NCI-H446 (cell line): ENCODE results near the gene ZNF692.
"Not testable (repeated sequence)": the region's sequence is repeated elsewhere in the genome, so short reads cannot be mapped to it uniquely, and the experiment has no call there.

Experiments used
- DNase-seq, 2 experiments: peaks; one replicate each; lab custom pipeline; 2025; lab: John Stamatoyannopoulos, UW

ZNF692 gene

DNA sequence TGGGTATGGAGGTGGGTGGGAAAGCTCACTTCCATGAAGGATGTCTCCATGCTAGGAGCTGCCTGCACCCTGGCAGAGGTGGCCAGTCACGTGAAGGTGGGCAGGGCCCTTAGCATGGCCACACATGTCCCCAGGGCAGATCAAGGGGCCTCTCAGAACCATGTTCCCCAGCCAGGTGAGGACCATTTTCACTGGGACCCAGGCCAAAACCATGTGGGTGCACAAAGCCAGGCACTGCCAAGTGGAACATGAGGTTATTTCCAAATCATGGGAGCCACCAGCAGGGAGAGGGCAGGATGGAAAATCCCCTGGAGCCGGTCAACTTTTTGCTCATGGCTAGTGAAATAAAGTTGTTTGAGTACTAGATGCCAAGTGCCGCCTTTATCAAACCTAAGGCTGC lies 9.7 kb downstream of the ZNF692 start:
- DNase-seq = no peak

DNA sequence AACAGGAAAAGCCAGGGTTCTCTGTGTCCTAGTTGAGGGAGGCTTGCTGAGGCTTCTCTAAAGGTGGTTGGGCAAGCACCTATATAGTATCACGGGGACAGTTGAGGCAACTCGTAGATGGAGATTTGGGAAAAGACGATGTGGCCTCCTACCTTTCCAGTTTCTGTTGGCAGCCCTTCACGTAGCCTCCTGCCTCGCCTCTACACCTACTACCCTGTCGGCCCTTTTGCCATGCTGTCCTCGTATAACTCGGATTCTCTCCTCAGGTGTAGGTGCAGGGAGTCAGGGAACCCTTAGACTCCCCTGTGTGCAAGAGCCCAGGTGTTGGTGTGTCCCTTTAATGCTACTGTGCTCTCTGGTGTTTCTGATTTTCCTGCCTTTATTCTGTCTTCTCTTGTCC lies 10.3 kb downstream of the ZNF692 start:
- DNase-seq = no peak

DNA sequence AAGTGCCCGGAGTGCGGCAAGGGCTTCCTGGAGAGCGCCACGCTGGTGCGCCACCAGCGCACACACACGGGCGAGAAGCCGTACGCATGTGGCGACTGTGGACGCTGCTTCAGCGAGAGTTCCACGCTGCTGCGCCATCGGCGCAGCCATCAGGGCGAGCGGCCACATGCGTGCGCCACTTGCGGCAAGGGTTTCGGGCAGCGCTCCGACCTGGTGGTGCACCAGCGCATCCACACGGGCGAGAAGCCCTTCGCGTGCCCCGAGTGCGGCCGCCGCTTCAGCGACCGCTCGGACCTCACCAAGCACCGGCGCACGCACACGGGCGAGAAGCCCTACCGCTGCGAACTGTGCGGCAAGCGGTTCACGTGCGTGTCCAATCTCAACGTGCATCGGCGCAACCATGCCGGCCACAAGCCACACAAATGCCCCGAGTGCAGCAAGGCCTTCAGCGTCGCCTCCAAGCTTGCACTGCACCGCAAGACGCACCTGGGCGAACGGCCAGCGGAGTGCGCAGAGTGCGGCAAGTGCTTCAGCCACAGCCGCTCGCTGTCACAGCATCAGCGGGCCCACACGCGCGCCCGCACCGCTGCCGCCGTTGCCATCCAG lies 10.8 kb downstream of the ZNF692 start:
- DNase-seq = no peak

DNA sequence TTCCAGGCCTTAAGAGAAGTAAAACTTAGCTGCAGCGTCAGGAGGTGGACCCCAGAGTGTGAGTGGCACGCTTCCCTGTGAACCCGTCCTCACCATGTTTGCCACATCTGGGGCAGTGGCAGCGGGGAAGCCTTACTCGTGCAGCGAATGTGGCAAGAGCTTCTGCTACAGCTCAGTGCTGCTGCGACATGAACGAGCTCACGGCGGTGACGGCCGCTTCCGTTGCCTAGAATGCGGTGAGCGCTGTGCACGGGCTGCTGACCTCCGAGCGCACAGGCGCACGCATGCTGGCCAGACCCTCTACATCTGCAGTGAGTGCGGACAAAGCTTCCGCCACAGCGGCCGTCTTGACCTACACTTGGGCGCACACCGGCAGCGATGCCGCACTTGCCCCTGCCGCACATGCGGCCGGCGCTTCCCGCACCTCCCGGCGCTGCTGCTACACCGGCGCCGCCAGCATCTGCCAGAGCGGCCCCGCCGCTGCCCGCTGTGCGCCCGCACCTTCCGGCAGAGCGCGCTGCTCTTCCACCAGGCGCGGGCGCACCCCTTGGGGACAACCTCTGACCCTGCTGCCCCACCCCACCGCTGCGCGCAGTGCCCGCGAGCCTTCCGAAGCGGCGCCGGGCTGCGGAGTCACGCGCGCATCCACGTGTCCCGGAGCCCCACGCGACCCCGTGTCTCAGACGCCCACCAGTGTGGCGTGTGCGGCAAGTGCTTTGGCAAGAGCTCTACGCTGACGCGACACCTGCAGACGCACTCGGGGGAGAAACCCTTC lies 11.5 kb downstream of the ZNF692 start:
- DNase-seq = no peak

DNA sequence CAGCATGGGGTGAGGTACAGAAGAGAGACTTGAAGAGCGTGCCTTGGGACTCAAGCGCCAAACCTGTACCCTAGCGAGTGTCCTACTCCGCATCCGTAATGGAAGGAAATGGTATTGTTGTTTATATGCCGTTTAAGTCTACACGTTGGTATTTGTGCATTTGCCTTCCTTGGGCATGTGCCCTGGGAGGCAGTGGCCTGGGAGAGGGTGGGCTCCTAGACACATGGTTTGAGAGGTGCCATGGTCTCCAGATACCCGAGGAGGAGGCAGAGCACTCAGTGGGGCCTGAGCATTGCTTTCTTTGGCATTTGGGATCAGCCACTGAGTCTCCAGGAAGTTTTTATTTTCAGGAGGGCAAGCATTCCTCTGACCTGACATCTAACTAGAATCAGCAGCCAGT lies 14.4 kb downstream of the ZNF692 start:
- DNase-seq = no peak

DNA sequence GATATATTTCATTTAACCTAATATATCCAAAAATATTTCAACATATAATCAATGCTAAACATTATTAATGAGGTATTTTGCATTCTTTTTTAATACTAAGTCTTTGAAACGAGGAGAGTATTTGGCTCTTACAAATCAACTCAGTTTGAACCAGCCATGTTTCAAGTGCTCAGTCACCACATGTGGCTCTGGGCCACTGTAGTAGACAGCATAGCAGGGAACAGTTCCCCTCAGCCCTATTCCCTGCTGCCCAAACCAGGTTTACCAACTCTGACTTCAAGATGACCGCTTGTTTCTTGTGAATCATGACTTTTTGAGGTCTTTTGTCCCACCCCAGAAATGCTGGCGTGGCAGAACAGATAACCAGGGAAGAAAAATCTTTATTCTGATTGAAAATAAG lies 15.2 kb downstream of the ZNF692 start:
- no peak for DNase-seq

DNA sequence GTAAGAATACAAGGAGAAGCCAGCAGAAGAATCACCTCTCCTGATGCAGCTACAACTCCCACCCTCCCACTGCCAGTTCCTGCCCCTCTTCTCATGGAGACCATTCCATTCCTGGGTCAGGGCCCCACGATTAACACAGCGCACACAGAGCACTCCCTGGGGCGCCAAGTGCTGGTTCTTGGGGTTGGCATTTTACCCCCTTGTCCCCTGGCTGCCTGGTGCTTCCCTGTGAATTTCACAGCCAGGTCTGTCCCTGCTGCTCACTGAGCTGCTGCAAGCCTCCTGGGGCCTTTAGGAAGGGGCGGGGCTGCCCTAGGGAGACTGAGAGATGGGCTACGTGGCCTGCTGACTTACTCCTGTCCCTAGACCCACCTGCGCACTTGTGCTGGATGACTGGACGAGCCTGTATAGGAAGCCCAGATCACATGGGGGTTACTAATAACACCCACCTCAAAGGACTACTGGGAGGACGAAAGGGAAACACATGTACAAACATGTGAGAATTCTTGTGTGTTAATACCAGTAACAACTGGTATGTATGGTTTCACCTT lies 16.0 kb downstream of the ZNF692 start:
- DNase-seq = no peak

DNA sequence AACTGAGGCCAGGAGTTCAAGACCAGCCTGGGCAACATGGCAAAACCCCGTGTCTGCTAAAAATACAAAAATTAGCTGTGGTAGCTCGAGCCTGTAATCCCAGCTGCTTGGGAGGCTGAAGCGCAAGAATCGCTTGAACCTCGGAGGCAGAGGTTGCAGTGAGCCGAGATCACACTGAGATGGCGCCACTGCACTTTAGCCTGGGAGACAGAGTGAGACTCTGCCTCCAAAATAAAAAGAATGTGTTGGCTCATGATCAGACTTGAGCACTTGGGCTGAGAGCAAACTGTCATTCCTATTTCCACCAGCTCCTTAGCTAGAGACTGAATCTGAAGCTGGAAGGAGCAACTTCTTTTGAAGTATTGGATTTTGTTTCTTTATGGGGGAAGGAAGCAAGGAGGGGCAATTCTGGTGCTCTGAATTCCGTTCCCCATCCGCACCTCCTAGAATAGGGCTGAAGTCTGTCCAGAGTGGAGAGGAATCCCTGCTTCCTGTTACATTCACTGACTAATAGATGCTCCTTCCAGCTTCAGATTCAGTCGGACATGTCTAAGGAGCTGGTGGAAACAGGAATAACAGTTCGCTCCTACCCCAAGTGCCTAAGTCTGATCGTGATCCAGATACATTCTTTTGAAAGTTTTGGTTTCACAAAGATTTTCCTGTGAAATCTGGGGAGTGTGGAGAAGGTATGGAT lies 17.0 kb downstream of the ZNF692 start:
- DNase-seq = peak; percentile 56 to 62

DNA sequence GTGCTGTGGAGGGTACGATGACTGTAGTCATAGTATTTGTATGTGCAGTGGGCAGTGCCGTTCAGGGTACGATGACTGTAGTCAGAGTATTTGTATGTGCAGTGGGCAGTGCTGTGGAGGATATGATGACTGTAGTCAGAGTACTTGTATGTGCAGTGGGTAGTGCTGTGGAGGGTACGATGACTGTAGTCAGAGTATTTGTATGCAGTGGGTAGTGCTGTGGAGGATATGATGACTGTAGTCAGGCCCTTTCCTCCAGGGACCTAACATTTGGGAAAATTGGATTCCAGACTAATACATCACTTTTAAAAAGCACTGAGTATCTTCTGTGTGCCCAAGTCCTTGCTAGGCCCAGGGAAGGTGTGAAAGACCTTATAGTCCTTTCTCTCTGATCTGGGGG lies 17.9 kb downstream of the ZNF692 start:
- no peak for DNase-seq

DNA sequence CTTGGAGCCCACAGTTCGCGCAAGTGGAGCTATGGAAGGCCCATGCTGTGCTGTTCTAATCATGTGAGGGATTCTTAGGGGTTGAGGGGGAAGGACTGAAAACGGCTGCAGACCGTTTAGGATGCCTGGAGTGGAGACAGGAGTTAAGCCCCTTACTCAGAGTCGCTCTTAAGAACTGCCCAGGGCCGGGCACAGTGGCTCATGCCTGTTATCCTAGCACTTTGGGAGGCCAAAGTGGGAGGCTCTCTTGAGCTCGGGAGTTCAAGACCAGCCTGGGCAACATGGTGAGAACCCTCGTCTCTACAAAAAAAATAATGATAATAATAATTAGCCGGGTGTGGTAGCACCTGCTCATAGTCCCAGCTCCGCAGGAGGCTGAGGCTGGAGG lies 19.7 kb downstream of the ZNF692 start:
- DNase-seq = peak in 1 of 2 experiments; percentile 45

DNA sequence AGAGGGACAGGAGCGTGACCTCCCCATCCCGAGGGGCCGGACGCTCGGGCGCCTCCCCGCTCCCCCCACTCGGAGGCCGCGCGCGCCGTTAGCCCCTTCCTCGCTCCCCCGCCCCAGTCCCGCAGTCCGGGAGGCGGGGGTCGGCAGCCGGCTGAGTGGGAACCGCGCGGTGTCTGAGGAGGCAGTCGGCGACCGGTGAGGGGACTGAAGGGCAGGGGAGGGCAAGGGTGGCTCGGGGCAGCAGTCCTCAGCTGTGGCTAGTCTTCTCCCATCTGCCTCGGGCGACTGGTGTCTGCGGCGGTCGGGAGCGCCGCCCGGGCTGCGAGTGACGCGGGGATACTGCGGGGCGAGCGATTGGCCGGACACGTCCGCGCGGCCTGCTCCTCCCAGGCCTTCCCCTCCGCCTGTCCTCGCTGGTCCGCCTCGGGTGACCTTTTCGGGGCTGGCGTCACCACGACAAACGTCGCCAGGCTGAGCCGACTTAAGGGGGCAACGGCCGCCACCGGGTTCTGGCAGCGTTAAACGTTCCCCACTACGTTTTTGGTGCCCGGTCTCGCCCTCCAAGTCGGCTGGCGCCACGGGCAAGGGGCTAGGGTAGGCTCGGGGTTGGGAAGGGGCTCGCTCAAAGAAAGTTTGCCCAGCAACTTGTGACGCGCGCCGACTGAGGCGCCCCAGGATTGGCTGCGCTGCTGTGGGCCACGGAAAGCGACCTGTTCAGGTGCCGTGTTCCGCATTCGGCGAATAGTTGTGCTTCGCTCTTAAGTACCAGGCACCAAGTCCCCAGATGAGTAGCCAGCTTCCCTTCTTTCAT lies 20.3 kb downstream of the ZNF692 start:
- peak; percentile 70 to 88 for DNase-seq

DNA sequence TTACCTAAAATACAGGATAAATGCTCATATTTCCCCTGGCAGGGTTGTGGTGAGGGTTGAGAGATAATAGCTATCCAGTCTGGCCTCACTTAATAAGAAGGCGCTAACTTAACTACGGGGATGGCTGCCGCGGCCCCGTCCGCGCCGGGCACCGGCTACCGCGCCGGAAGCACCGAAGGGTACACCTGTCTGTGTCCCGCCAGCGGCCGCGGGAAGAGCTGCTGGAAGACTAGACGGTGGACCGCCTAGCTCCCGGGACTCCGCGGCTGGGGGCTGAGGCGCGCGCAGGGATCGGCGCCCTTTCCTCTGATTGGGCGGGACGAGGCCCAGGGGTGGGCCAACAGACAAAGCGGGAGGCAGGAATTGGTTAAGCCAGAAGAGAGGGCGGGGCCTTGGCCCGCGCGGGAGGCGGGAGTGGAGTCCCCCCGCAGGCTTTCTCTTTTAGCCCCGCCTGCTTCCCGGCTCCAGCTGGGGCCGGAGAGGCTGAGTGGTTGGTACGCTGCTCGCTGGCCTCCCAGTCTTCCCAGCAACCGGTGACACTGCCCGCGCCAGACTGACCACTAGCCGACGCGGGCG lies 21.0 kb downstream of the ZNF692 start, which contains the start of gene ZNF672:
TSS of gene ZNF672 (plus strand) at position 444 of the 576 bp plus-strand sequence. CDS start 9,051 bp downstream, outside the sequence.
- DNase-seq = peak; percentile 95 to 98

DNA sequence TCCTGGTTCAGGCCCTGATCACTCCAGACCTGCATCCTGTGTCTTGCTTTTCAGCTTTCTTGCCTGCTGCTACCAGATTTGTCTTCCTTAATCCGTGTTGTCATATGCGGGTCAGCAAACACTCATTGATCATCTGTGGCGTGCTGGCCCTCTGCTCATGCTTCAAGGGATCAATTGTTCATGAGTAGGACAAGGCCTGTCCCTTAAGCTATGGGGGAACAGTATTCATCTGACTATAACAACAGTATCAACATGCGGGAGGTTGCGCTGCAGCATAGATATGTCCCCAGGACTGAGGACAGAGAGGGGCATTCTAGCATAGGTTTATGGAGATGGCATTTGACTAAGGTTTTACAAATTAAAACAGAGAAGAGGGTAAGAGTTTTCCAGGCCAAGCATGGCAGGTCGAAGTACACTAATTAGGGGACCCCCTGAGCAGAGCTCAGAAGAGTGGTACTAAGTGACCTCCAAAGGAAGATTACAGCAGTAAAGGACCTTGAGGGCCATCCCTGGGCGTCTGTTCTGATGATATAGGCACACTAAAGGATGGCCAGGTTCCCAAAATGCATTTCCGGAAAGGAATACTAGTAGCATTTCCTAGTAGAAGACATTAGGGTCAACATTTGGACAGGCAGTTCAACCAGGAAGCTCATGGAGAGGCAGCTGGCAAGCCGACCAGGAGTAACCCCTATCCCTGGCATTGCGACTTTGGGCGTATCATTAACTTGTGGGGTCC lies 21.7 kb downstream of the ZNF692 start:
- no peak for DNase-seq

DNA sequence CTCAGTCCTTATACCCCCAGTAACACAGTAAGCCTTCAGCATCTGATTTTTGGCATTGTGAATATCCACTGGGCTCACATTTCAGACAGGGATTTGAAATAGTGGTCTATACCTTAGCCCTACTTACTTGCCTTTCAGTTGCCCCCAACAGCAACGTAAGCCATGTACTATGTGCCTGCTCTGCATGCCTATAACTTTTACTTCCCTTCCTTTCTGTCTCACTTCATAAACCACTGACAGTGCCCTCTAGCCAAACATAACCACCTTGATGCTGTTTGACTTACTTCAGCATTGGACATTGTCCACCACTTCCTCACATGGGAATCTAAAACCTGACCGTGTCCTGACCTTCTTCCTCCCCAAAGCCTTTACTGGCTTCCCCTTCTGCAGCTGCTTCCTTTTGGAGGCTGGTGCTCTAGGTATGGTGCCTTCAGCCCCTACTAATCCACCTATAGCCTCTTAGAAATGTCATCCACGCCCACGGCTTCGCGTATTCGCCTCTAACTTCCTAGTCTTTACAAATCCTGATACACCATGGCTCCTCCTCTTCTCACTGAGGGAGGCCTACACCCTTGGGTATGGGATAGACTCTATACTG lies 24.4 kb downstream of the ZNF692 start:
- no peak for DNase-seq

DNA sequence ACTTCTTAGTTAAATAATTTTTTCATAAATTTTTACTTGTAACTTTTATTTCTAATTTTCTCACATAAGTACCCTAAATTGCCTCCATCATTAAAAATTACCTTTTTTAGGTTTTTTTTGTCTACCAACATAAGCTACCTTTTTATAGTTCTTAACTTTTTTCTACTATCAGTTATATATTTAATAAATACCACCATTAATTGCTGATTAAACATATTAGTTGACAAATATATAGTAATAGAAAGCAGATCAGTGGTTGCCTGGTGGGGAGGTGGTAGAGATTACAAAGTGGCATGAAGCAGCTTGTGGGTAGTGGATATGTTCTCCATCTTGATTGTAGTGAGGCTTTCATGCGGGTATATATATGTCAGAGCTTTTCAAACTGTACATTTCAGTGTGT lies 27.0 kb downstream of the ZNF692 start:
- no peak for DNase-seq

DNA sequence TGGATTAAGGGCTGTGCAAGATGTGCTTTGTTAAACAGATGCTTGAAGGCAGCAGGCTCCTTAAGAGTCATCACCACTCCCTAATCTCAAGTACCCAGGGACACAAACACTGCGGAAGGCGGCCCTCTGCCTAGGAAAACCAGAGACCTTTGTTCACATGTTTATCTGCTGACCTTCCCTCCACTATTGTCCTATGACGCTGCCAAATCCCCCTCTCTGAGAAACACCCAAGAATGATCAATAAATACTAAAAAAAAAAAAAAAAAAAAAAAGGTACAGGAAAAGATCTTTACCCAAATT lies 28.2 kb downstream of the ZNF692 start:
- DNase-seq = not testable (repeated sequence)

DNA sequence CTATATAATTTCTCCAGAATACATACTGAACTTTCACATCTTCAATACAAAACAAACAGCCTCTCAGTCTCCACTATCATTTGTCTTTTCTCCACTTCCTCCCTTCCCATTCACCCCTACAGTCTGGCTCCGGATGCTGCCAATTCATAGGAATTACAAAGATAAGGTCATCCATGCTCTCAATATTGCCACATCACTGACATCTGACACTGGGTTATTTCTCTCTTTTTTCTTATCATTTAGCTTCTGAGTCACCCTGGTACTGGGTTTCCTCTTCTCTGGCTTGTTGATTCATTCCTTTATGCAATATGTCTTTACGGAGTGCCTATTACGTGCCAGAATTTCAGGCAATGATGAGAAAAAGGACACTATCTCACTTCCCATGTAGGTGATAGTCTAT lies 30.0 kb downstream of the ZNF692 start:
- DNase-seq = no peak

DNA sequence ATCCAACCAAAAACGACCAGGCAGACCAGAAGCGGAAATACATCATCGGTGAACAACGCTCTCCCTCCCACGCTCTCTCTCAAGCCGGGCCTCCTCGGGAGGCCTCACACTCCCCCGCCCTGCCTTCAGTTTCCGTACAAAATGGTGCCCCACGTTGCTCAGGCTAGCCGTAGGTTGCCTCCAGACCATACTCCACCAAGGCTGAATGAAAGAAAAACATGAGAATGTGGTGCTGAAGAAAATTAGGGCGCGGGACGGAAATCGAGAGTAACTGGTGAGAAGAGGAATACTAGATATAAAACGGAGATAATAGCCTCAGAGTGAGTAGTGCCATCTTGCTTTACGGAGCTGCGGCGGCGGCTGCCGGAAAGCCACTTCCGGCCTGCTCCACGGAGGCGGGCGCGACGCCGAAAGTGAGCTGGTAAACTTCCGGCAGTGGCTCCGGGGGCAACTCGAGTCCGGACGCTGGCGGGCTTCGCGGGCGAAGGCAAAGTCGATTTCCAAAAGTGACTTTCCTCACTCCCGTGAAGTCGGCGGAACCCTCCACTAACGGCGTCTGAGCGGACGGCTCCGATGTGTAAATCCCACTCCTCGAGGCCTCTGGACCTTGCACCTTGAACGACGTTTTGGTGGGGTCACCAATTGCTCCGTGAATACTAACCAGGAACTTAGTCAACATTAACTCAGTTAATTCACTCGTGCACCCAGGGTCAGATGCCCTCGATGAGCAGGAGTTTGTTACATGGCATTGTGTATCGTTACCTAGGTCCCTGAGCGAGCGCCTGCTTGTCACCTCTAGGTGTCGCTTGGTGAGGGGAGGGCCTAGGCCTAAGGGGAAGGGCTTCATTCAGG lies 32.8 kb downstream of the ZNF692 start, which contains the start of gene SH3BP5L:
TSS of gene SH3BP5L (minus strand) at position 7 of the 852 bp plus-strand sequence. CDS start 980 bp downstream, outside the sequence.
- peak; percentile 94 to 96 for DNase-seq

DNA sequence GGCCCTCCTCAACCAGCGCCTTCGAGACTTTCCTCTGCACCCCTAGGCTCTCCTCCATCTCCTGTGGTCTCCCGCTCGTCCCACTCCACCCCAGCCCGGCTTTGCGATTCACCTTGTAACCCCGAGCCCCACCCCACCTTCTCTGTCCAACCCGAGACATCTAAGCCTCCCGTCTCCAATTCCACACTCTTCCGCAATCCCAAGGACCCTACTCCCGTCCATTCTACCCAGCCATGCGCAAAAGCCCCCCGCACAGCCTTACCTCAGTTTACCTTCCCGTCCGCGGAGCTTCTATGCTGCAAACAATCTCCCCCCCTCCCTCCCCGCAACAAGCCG lies 33.3 kb downstream of the ZNF692 start:
- peak in 1 of 2 experiments; percentile 49 for DNase-seq

DNA sequence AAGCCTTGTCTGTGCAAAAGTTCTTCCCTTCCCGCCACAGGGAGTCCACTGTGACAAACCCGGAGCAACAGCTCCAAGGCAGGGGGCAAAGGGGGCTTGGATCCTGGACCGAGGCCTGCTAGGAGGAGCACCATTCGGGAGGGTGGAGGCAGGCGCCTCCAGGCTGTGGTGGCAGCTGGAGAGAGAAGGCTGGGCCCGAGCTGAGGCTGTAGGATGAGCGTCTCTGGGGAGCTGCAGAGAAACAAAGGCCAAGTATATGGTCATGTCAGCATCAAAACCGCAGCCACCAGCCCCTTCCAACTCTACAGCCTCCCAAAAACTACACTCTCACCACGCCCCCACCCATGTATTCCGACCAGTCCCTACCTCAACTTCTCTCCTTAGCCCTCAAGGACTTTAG lies 33.7 kb downstream of the ZNF692 start:
- no peak for DNase-seq
